H1 (cell line): ENCODE measurements around the gene CRYBB3. TPM values are rescaled to one million over a fixed set of nuclear protein-coding genes. Genes with fewer than 3 reads are reported as not detected.

Experiments
- CTCF ChIA-PET: fragments of 300-600 bp; sonication (Branson Sonifier 250); formaldehyde crosslinking; loops from one replicate; lab custom pipeline; 2021; ENCODE audit not compliant: partially characterized antibody; lab: Charles Lee
- POLR2A ChIA-PET: fragments of 300-600 bp; sonication (Branson Sonifier 250); formaldehyde crosslinking; loops from one replicate; lab custom pipeline; 2021; ENCODE audit warnings: inconsistent platforms; ENCODE audit not compliant: partially characterized antibody; lab: Charles Lee
- DNase-seq, 2 experiments: peaks; one replicate each; pipeline versions ENCODE4 v3.0.0 to v3.0.0-alpha.2; 2010 to 2022; ENCODE audit warnings: low spot score in 2 of 2, low read depth in 1 of 2, mixed read lengths in 1 of 2
- FAIRE-seq: peaks from 2 replicates; lab custom pipeline; 2011; peaks lifted over from hg19 to GRCh38; lab: Jason Lieb, UNC
- H2AFZ ChIP-seq: 2 replicates; pipeline ENCODE4 v1.8.1; 2012; ENCODE audit warnings: low read length, inconsistent platforms
- H2AK5ac ChIP-seq: 2 replicates; pipeline ENCODE4 v1.6.1; 2013; ENCODE audit warnings: low read depth, low read length
- H2BK120ac ChIP-seq: replicated peaks from 2 replicates; pipeline ENCODE3; 2013; ENCODE audit warnings: low read depth, low read length, inconsistent platforms
- H2BK12ac ChIP-seq: 2 replicates; pipeline ENCODE4 v1.6.1; 2013; ENCODE audit warnings: low read depth, low read length
- H2BK15ac ChIP-seq: 2 replicates; pipeline ENCODE4 v1.6.1; 2013; ENCODE audit warnings: low read length
- H2BK20ac ChIP-seq: 2 replicates; pipeline ENCODE4 v1.6.1; 2013; ENCODE audit warnings: low read length
- H2BK5ac ChIP-seq: 2 replicates; pipeline ENCODE4 v1.6.1; 2013; ENCODE audit warnings: low read depth, low read length
- H3K14ac ChIP-seq: 2 replicates; pipeline ENCODE4 v1.6.1; 2013; ENCODE audit warnings: inconsistent platforms; ENCODE audit not compliant: insufficient read length
- H3K18ac ChIP-seq: 2 replicates; pipeline ENCODE4 v1.6.1; 2013; ENCODE audit warnings: low read length; ENCODE audit errors: extremely low read depth
- H3K23ac ChIP-seq: 2 replicates; pipeline ENCODE4 v1.6.1; 2013; ENCODE audit warnings: inconsistent platforms; ENCODE audit not compliant: insufficient read length
- H3K23me2 ChIP-seq: 2 replicates; pipeline ENCODE4 v1.6.1; 2013; ENCODE audit warnings: low read depth, low read length
- H3K27ac ChIP-seq: 2 replicates; pipeline ENCODE4 v1.6.1; 2011; ENCODE audit warnings: low read depth, low read length, inconsistent platforms
- H3K27me3 ChIP-seq, 4 experiments: replicated peaks in 1 of 4; 1 replicate in 1 of 4; 2 replicates in 3 of 4; pipeline versions ENCODE4 v1.6.1 to v1.8.1; 2011 to 2013; ENCODE audit warnings: low read length in 3 of 4, mild to moderate bottlenecking in 3 of 4, inconsistent platforms in 2 of 4, mixed read lengths in 2 of 4, moderate library complexity in 1 of 4; ENCODE audit not compliant: control insufficient read depth in 3 of 4, insufficient read depth in 3 of 4; ENCODE audit errors: extremely low read depth in 1 of 4
- H3K36me3 ChIP-seq, 4 experiments: 2 replicates each; pipeline versions ENCODE4 v1.6.1 to v1.8.1; 2011 to 2013; ENCODE audit warnings: mild to moderate bottlenecking in 4 of 4, low read length in 3 of 4, moderate library complexity in 2 of 4, control low read depth in 1 of 4, inconsistent platforms in 1 of 4; ENCODE audit not compliant: insufficient read depth in 4 of 4, control insufficient read depth in 2 of 4
- H3K4ac ChIP-seq: replicated peaks from 2 replicates; pipeline ENCODE3; 2013; ENCODE audit warnings: low read length, low read depth, mixed read lengths, inconsistent platforms; ENCODE audit not compliant: insufficient read length
- H3K4me1 ChIP-seq, 4 experiments: replicated peaks in 1 of 4; 1 replicate in 1 of 4; 2 replicates in 3 of 4; pipeline versions ENCODE4 v1.6.1 to v1.8.1; 2011 to 2013; ENCODE audit warnings: low read length in 3 of 4, inconsistent platforms in 2 of 4, mixed read lengths in 1 of 4; ENCODE audit not compliant: insufficient read depth in 4 of 4, control insufficient read depth in 3 of 4
- H3K4me2 ChIP-seq, 2 experiments: 2 replicates each; pipeline versions ENCODE4 v1.6.1 to v1.8.1; 2011 to 2013; ENCODE audit warnings: low read depth in 2 of 2, low read length in 2 of 2, control low read depth in 1 of 2, inconsistent platforms in 1 of 2, mild to moderate bottlenecking in 1 of 2; ENCODE audit not compliant: insufficient read depth in 1 of 2
- H3K4me3 ChIP-seq, 4 experiments: fragments of 200-600, 300-600 bp in 1 of 4; sonication (generic), shearing (Covaris generic), sonication (Bioruptor Twin) in 1 of 4; 2 replicates each; pipeline versions ENCODE4 v1.5.1 to v1.8.1; 2011 to 2016; ENCODE audit warnings: low read length in 4 of 4, low read depth in 3 of 4, control low read depth in 2 of 4, inconsistent platforms in 2 of 4, mild to moderate bottlenecking in 2 of 4, mixed read lengths in 1 of 4, moderate library complexity in 1 of 4; ENCODE audit not compliant: insufficient read depth in 2 of 4; ENCODE audit errors: extremely low read depth in 1 of 4
- H3K56ac ChIP-seq: replicated peaks from 2 replicates; pipeline ENCODE3; 2013; ENCODE audit warnings: low read depth, mild to moderate bottlenecking, mixed read lengths, low read length, inconsistent platforms; ENCODE audit not compliant: insufficient read length
- H3K79me1 ChIP-seq: 2 replicates; pipeline ENCODE4 v1.6.1; 2013; ENCODE audit warnings: low read depth, low read length, control low read depth
- H3K79me2 ChIP-seq, 2 experiments: 2 replicates each; pipeline versions ENCODE4 v1.6.1 to v1.8.1; 2012 to 2013; ENCODE audit warnings: low read length in 2 of 2, mild to moderate bottlenecking in 2 of 2, inconsistent platforms in 1 of 2; ENCODE audit not compliant: insufficient read depth in 2 of 2, control insufficient read depth in 1 of 2
- H3K9ac ChIP-seq, 4 experiments: replicated peaks in 1 of 4; 1 replicate in 1 of 4; 2 replicates in 3 of 4; pipeline versions ENCODE4 v1.6.1 to v1.8.1; 2011 to 2013; ENCODE audit warnings: low read depth in 3 of 4, low read length in 3 of 4, control low read depth in 2 of 4, mild to moderate bottlenecking in 2 of 4, moderate library complexity in 2 of 4, inconsistent platforms in 1 of 4; ENCODE audit errors: extremely low read depth in 1 of 4
- H3K9me3 ChIP-seq, 2 experiments: 2 replicates each; pipeline versions ENCODE4 v1.6.1 to v1.8.1; 2012 to 2013; ENCODE audit warnings: mild to moderate bottlenecking in 2 of 2, moderate library complexity in 2 of 2, control low read depth in 1 of 2, inconsistent platforms in 1 of 2, low read depth in 1 of 2, low read length in 1 of 2, mixed read lengths in 1 of 2; ENCODE audit not compliant: insufficient read depth in 2 of 2
- H4K20me1 ChIP-seq, 2 experiments: replicated peaks in 1 of 2; 2 replicates each; pipeline versions ENCODE3 to v1.8.1; 2011 to 2013; ENCODE audit warnings: inconsistent platforms in 2 of 2, low read length in 2 of 2, mild to moderate bottlenecking in 1 of 2; ENCODE audit not compliant: insufficient read depth in 2 of 2, control insufficient read depth in 1 of 2
- H4K5ac ChIP-seq: 2 replicates; pipeline ENCODE4 v1.6.1; 2013; ENCODE audit warnings: low read length, low read depth, mixed read lengths, inconsistent platforms; ENCODE audit not compliant: insufficient read length
- H4K8ac ChIP-seq: 2 replicates; pipeline ENCODE4 v1.8.0; 2013; ENCODE audit warnings: mild to moderate bottlenecking, moderate library complexity, low read length, inconsistent platforms; ENCODE audit not compliant: insufficient read depth; ENCODE audit errors: extremely low read depth
- H4K91ac ChIP-seq: replicated peaks from 2 replicates; pipeline ENCODE3; 2013; ENCODE audit warnings: low read length, mixed read lengths, inconsistent platforms; ENCODE audit not compliant: insufficient read length
- BRCA1 ChIP-seq: IDR thresholded peaks from 2 replicates; pipeline ENCODE4 v1.6.1; 2012; ENCODE audit warnings: low read depth, low read length, improper control_type of control experiment
- CREB1 ChIP-seq: IDR thresholded peaks from 2 replicates; pipeline ENCODE4 v1.6.1; 2012; ENCODE audit warnings: inconsistent platforms
- CTBP2 ChIP-seq: IDR thresholded peaks from 2 replicates; pipeline ENCODE4 v1.7.0; 2011; ENCODE audit warnings: borderline replicate concordance, mild to moderate bottlenecking, moderate library complexity, mixed read lengths, low read length; ENCODE audit not compliant: insufficient read depth, insufficient read length
- EGR1 ChIP-seq: IDR thresholded peaks from 2 replicates; pipeline ENCODE4 v1.6.1; 2011; ENCODE audit warnings: low read depth, low read length, borderline replicate concordance
- NRF1 ChIP-seq: IDR thresholded peaks from 2 replicates; pipeline ENCODE4 v1.6.1; 2011; ENCODE audit warnings: mild to moderate bottlenecking, low read depth, low read length, improper control_type of control experiment
- RBBP5 ChIP-seq: IDR thresholded peaks from 2 replicates; pipeline ENCODE4 v1.7.1; 2012; ENCODE audit warnings: low read depth, mild to moderate bottlenecking, inconsistent platforms, low read length, moderate library complexity, borderline replicate concordance
- SP2 ChIP-seq: IDR thresholded peaks from 2 replicates; pipeline ENCODE4 v1.6.1; 2012; ENCODE audit warnings: mild to moderate bottlenecking, low read length, inconsistent platforms
- WGBS, 2 experiments: shearing (Covaris generic) in 1 of 2; methylation state at CpG; one replicate each; pipeline versions ENCODE4 v1.1.6 to v1.1.7; 2013 to 2015; ENCODE audit warnings: low lambda C conversion rate in 2 of 2, mixed read lengths in 2 of 2, inconsistent platforms in 1 of 2, low coverage in 1 of 2, missing lambda C conversion rate in 1 of 2; ENCODE audit not compliant: insufficient replicate concordance in 2 of 2, insufficient coverage in 1 of 2, insufficient read length in 1 of 2; ENCODE audit errors: extremely low coverage in 1 of 2, missing lambda C conversion rate in 1 of 2; 5-methylcytosine and 5-hydroxymethylcytosine counted together
- polyA plus RNA-seq, 7 experiments: library from polyadenylated mRNA; depleted of rRNA in 3 of 7; stranded (reverse) in 5 of 7; unstranded in 2 of 7; fragments of >200 nt in 5 of 7; fragments of 200-250 nt in 2 of 7; gene quantifications; 1 replicate in 5 of 7; 2 replicates in 1 of 7; 4 replicates in 1 of 7; pipeline versions ENCODE4 v1.2.1 to v1.2.3, GENCODE V29; 2011 to 2013; ENCODE audit warnings: missing spikeins in 2 of 7, mixed read lengths in 2 of 7
- total RNA-seq: library from RNA; stranded (reverse); fragmentation: NEBNext Ultra II Directional; extraction: Animal tissue kit (Norgen Biotek cat#: 25700); gene quantifications from 2 replicates; pipeline ENCODE4 v1.2.1, GENCODE V29; 2021
- TF ChIP-seq, protein P1 (sequence below), 3 experiments: IDR thresholded peaks; 1 replicate in 2 of 3; 2 replicates in 1 of 3; pipeline versions ENCODE4 v1.5.1 to v1.6.1; 2011; ENCODE audit warnings: low read length in 3 of 3, mild to moderate bottlenecking in 3 of 3, inconsistent platforms in 2 of 3, low read depth in 1 of 3, moderate library complexity in 1 of 3; ENCODE audit not compliant: insufficient read depth in 1 of 3; ENCODE audit errors: control extremely low read depth in 1 of 3
- TF ChIP-seq, protein P2 (sequence below): IDR thresholded peaks from 2 replicates; pipeline ENCODE4 v1.6.1; 2011; ENCODE audit warnings: low read depth, mild to moderate bottlenecking, low read length; ENCODE audit not compliant: insufficient read depth

CRYBB3 gene
- total and polyA plus RNA-seq, 2 of the 8 experiments (the other 6 are each of a cell fraction or from before 2014, with no cell fraction given) = 0.44 to 0.58 TPM

DNA sequence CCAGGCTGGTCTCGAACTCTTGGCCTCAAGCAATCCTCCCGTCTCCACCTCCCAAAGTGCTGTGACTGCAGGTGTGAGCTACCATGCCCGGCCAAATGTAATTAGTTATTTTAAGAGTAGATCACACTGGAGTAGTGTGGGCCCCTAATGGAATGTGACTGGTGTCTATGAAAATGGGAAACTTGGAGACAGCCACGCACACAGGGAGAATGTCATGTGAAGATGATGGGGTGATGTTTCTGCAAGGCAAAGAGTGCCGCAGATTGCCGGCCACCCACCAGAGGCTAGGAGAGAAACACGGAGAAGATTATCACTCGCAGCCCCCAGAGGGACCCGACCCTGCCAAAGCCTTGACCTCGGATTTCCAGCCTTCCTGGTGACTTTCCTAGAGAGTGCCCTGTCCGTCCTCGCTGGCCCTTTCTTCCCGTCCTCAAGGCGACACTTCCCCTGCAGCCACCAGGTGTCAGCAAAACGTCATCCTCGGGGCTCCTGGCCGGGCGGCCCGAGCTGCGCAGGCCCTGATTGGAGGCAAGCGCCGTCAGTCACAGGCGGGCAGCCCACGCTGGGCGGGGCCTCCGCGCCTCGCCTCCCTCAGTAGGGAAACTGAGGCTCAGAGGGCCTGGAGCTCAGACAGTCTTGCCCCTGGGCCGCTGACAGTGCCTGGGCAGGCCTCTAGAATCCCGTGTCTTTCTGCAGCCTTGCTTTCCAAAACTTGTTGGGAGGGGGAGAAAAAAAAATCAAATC lies 36.1 kb downstream of the CRYBB3 start:
- Histone ChIP-seq H3K27ac (no peak overlapping the region), H3K18ac (no peak overlapping the region), H4K5ac (no peak overlapping the region), H4K8ac (0 out of 2 replicates have a peak overlapping the region, but pooled peaks have one; percentile 21), H3K27me3 (no peaks in the 10 kb centered on the region), H2AK5ac (no peak overlapping the region), H3K23me2 (no peaks in the 10 kb centered on the region), H3K36me3 (no peaks in the 10 kb centered on the region), H4K91ac (no peak overlapping the region), H2BK20ac (no peak overlapping the region), H3K9me3 (no peaks in the 10 kb centered on the region), H3K9ac (no peak overlapping the region), H3K23ac (no peak overlapping the region), H3K4me1 (no peaks in the 10 kb centered on the region; a peak in 1 of 7 replicates), H2BK12ac (no peak overlapping the region), H3K4me2 (peak overlapping the region in 1 of 2 experiments; percentile 54; a peak in 2 of 4 replicates), H2BK5ac (no peak overlapping the region), H3K79me1 (no peaks in the 10 kb centered on the region), H2AFZ (peak overlapping the region; percentile 47; the same call in 1 of the 2 replicates), H4K20me1 (no peaks in the 10 kb centered on the region), H3K79me2 (no peaks in the 10 kb centered on the region), H2BK120ac (no peak overlapping the region), H3K4ac (no peak overlapping the region), H3K56ac (no peak overlapping the region), H3K4me3 (no peak overlapping the region), H2BK15ac (no peak overlapping the region), H3K14ac (no peak overlapping the region)
- peak; percentile 66 to 93 for DNase-seq
- ChIA-PET POLR2A (no interaction called here), CTCF (interaction anchor here (0.7 to 2.0 kb wide), 10 partner anchors 10 to 159 kb away, joined by 3 to 10 read pairs (median 3); no protein-coding TSS in a partner anchor)
- whole genome bisulfite sequencing, 2 experiments = 22% methylated on average over 30 of the region's 30 CpGs; no CpG with 5 or more reads in 1 of the 2 experiments
- FAIRE-seq = no peak
- TF ChIP-seq SP2 (peak; percentile 69; the same call in 1 of the 2 replicates), NRF1 (no peak), EGR1 (peak; percentile 51; the same call in 1 of the 2 replicates), BRCA1 (peak; percentile 15; the same call in 1 of the 2 replicates), CTBP2 (no peak), RBBP5 (no peak), CREB1 (peak; percentile 62)
- TF ChIP-seq, protein P1, sequence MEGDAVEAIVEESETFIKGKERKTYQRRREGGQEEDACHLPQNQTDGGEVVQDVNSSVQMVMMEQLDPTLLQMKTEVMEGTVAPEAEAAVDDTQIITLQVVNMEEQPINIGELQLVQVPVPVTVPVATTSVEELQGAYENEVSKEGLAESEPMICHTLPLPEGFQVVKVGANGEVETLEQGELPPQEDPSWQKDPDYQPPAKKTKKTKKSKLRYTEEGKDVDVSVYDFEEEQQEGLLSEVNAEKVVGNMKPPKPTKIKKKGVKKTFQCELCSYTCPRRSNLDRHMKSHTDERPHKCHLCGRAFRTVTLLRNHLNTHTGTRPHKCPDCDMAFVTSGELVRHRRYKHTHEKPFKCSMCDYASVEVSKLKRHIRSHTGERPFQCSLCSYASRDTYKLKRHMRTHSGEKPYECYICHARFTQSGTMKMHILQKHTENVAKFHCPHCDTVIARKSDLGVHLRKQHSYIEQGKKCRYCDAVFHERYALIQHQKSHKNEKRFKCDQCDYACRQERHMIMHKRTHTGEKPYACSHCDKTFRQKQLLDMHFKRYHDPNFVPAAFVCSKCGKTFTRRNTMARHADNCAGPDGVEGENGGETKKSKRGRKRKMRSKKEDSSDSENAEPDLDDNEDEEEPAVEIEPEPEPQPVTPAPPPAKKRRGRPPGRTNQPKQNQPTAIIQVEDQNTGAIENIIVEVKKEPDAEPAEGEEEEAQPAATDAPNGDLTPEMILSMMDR (IDR thresholded peaks at IDR 0.05; ENCODE audit: control extremely low read depth in 1 of 3, insufficient read depth in 1 of 3, low read depth in 1 of 3, low read length in 3 of 3) = peak; percentile 95
- TF ChIP-seq, protein P2, sequence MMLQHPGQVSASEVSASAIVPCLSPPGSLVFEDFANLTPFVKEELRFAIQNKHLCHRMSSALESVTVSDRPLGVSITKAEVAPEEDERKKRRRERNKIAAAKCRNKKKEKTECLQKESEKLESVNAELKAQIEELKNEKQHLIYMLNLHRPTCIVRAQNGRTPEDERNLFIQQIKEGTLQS = no peak
